Measurements from ENCODE around the gene TUBE1. TPM values are rescaled to one million over a fixed set of nuclear protein-coding genes. Genes with fewer than 3 reads are reported as not detected.

TUBE1 gene
- total and polyA plus RNA-seq, 5 donors, result 21.4 to 36.9 (median 27.6) TPM

GRCh38 chr6:112024464-112024863 is 62.8 kb downstream of the TUBE1 start:
- Histone ChIP-seq H3K27ac (ENCODE audit: low read length) (no peak overlapping the region), H3K4me3 (ENCODE audit: low read length) (no peak overlapping the region), H3K4me1 (ENCODE audit: control insufficient read depth, insufficient read depth, low read length) (no peaks in the 10 kb centered on the region), H3K27me3 (ENCODE audit: control insufficient read depth, insufficient read depth) (no peaks in the 10 kb centered on the region), H3K9me3 (ENCODE audit: control insufficient read depth, low read length) (no peaks in the 10 kb centered on the region)
- 98% methylated on average over 4 of the region's 4 CpGs for WGBS
- intact Hi-C loops (cut with DNase I), result no loop called here
- no peak for ATAC-seq
- DNase-seq, result no peak

- Histone ChIP-seq H3K4me3 (ENCODE audit: low read length) (no peak overlapping the region), H3K27ac (ENCODE audit: low read length) (no peak overlapping the region), H3K4me1 (ENCODE audit: control insufficient read depth, insufficient read depth, low read length) (peaks cover 3% of the 10 kb centered on the region), H3K27me3 (ENCODE audit: control insufficient read depth, insufficient read depth) (no peaks in the 10 kb centered on the region), H3K9me3 (ENCODE audit: control insufficient read depth, low read length) (no peaks in the 10 kb centered on the region)
- ATAC-seq (no peak), DNase-seq (no peak)
- intact Hi-C loops (cut with DNase I), result no loop called here
Observed at GRCh38 chr6:112022749-112023148, 64.5 kb downstream of the TUBE1 start.

- H3K27me3 ChIP-seq (ENCODE audit: control insufficient read depth, insufficient read depth), result no peaks in the 10 kb centered on the region
- intact Hi-C loops (cut with DNase I), result no loop called here
- H3K4me1 ChIP-seq (ENCODE audit: control insufficient read depth, insufficient read depth, low read length), result peaks cover 3% of the 10 kb centered on the region
- WGBS, result 74% methylated on average over 6 of the region's 6 CpGs
- no peak overlapping the region for H3K4me3 ChIP-seq (ENCODE audit: low read length)
- DNase-seq (no peak), ATAC-seq (no peak)
- no peak overlapping the region for H3K27ac ChIP-seq (ENCODE audit: low read length)
- H3K9me3 ChIP-seq (ENCODE audit: control insufficient read depth, low read length), result no peaks in the 10 kb centered on the region
Observed at GRCh38 chr6:112021691-112022310, 65.5 kb downstream of the TUBE1 start.

Other genes with a start within 250 kb of the TUBE1 start
- 10 to 100 TPM; 56.5 to 76.6 (median 73.5) TPM for gene FYN, start 214.0 kb downstream of the TUBE1 start, total RNA-seq
- gene FYN, start 214.0 kb downstream of the TUBE1 start, polyA plus RNA-seq, result 29.8 TPM
- gene CCN6, start 33.4 kb downstream of the TUBE1 start, total RNA-seq, result not detected
- not detected for gene CCN6, start 33.4 kb downstream of the TUBE1 start, polyA plus RNA-seq
- 10 to 100 TPM; 60.2 to 77.7 (median 73.1) TPM for gene FAM229B, start 109 bp upstream of the TUBE1 start, total RNA-seq
- gene FAM229B, start 109 bp upstream of the TUBE1 start, polyA plus RNA-seq, result 75.2 TPM
- 10 to 100 TPM; 32.0 to 45.8 (median 33.4) TPM for gene LAMA4, start 167.1 kb upstream of the TUBE1 start, total RNA-seq
- 24.2 TPM for gene LAMA4, start 167.1 kb upstream of the TUBE1 start, polyA plus RNA-seq

Data from right cardiac atrium (tissue), 5 donors.